Coronary artery (tissue), 2 donors: Measurements from ENCODE around the gene INPP5K.
A peak's percentile ranks its signal among the peaks of the same experiment; 100 is the strongest.
"Not testable (repeated sequence)": the region's sequence is repeated elsewhere in the genome, so short reads cannot be mapped to it uniquely, and the experiment has no call there.

Source experiments
- DNase-seq: peaks from one replicate; pipeline ENCODE4 v3.0.0-alpha.2; 2017; ENCODE audit warnings: low spot score
- H3K27ac ChIP-seq, 2 donors: fragments of 200-600 bp; sonication (generic); one replicate each; pipeline ENCODE4 v1.5.1; 2016 to 2019
- H3K4me3 ChIP-seq: fragments of 200-600 bp; sonication (generic); 2 replicates; pipeline ENCODE4 v1.5.1; 2016; ENCODE audit warnings: mild to moderate bottlenecking, moderate library complexity
- CTCF ChIP-seq: fragments of 200-600 bp; sonication (generic); IDR thresholded peaks from one replicate; pipeline ENCODE4 v1.5.1; 2019; ENCODE audit warnings: antibody characterized with exemption

Gene INPP5K

GRCh38 chr17:1532836-1533602 is 16.6 kb upstream of the INPP5K start:
- no peak for DNase-seq
- Histone ChIP-seq H3K27ac (no peak overlapping the region), H3K4me3 (no peak overlapping the region)
- peak; percentile 21 for TF ChIP-seq CTCF

DNA sequence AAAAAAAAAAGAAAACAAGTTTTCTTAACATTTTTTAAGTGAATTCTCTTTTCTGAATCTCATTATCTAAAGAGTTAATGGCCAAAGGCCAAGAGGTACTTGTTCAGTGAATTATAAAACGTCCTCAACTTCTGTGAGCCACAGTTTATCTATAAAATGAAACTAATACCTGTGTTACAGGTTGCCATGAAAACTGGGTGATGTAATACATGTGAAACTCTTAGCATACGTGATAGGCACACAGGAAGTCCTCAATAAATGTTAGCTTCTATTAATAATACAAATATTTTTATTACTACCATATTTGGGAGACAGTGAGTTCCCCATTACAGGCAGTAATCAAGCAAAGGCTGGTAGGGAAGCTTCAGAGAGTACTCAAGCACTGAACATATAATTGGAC is 13.5 kb upstream of the INPP5K start:
- TF ChIP-seq CTCF: no peak
- Histone ChIP-seq H3K27ac (no peak overlapping the region), H3K4me3 (no peak overlapping the region)

DNA sequence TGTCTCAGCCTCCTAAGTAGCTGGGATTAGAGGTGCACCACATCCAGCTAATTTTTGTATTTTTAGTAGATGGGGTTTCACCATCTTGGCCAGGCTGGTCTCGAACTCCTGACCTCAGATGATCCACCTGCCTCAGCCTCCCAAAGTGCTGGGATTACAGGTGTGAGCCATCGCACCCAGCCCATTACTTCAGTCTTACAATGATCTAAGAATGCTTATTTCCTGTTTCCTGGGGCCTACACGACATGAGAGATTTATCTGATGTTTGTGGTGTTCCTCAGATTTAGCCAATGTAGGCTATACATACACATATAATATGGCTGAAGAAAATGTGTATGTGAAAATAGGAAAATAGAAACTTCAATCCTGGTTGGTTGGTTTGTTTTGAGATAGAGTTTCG is 10.5 kb upstream of the INPP5K start:
- H3K27ac ChIP-seq, H3K4me3 ChIP-seq, DNase-seq: not testable (repeated sequence)

More for the DNA sequence above, 13.5 kb upstream of the INPP5K start:
- no peak for DNase-seq

- Histone ChIP-seq H3K4me3 (no peak overlapping the region), H3K27ac (no peak overlapping the region)
- no peak for TF ChIP-seq CTCF
- DNase-seq: no peak
Measured at GRCh38 chr17:1522626-1523025, 6.2 kb upstream of the INPP5K start.

DNA sequence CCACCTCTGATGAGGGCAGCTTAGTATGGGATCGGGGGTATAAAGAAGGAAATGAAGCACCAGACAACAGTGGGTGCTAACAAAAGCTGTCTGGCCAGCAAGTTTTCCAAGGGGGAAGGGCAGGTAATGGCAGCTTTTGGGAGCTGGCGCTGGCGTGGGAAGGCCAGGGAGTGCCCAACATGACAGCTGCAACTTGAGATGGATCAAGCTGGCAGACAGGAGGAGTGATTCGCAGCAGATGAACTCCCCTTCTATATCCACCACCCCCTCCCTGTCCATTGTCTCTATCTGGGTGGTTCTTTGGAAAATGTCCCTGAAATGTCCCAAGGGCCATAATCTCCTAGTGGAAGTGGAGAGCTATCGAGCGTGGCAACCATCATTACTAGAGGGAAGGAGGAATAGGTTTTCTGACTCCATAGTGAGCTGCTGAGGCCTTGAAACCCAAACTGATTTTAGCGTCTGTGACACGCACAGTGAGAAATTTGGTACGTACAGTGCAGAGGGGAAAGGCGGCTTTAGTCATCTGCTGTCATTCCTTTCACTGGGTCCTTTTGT is 4.8 kb upstream of the INPP5K start:
- no peak overlapping the region for H3K27ac ChIP-seq
- H3K4me3 ChIP-seq: no peak overlapping the region
- DNase-seq: no peak
- no peak for TF ChIP-seq CTCF

DNA sequence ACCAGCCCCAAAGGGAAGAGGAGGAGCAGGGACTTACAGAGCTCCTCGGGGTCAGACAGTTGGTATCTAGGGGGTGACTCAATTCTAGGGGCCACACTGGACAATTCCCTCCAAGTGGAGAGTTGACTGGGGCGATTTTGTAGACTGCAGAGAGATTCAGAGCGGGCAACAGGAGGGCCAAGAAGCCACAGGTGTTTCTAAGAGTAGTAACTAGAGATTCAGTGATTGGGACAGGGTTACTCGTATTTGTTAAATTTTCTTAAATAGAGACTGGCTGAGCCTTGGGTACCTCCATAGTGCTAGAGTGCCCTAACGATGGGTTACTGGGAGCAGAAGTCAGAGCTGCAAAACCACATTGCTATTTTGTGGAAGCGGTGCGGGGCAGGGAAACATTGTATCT is 3.3 kb upstream of the INPP5K start:
- Histone ChIP-seq H3K27ac (no peak overlapping the region), H3K4me3 (no peak overlapping the region)
- TF ChIP-seq CTCF: no peak
- DNase-seq: no peak

DNA sequence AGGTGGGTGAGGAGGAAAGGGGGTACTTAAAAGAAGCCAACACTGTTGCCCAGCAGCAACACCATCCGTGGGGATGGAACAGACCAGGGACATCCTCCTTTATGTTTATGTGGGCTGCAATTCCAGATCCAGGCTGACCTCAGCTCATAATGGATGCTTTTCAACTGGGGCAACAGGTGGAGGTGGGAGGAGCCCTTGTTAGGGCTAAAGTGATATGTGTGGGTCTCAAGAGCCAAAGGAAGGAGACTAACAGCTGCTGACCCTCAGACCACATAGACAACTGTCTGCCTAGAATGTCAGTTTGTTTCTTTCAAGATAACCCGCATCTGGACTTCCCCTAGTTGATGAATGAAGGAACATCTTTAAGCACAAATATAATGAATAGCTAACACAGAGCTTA is 2.0 kb upstream of the INPP5K start:
- DNase-seq: no peak
- Histone ChIP-seq H3K27ac (no peak overlapping the region), H3K4me3 (no peak overlapping the region)
- no peak for TF ChIP-seq CTCF
